Measurements from ENCODE around the gene CARD9. TPM values are rescaled to one million over a fixed set of nuclear protein-coding genes. Genes with fewer than 3 reads are reported as not detected.
A peak's percentile ranks its signal among the peaks of the same experiment; 100 is the strongest.

CARD9 gene
- total RNA-seq, 2 experiments from 2014 or later, result 0.55 to 1.3 TPM

GRCh38 chr9:136399176-136400037 is 25.9 kb upstream of the CARD9 start:
- DNase-seq, result peak; percentile 42
- no peaks in the 10 kb centered on the region for H3K27me3 Mint-ChIP-seq
- H3K9me3 Mint-ChIP-seq, result no peaks in the 10 kb centered on the region
- H3K27ac Mint-ChIP-seq, result peak overlapping the region; percentile 78
- ChIA-PET POLR2A (interaction anchor here (0.9 to 3.3 kb wide), 6 partner anchors 10 to 39 kb away, joined by 3 to 27 read pairs (median 4); partner anchors contain the start of genes ENTR1 and PMPCA), CTCF (interaction anchor here (1.5 to 2.9 kb wide), 2 partner anchors 10 to 11 kb away, joined by 3 to 22 read pairs; partner anchors contain the start of genes ENTR1 and PMPCA)
- H3K36me3 Mint-ChIP-seq (ENCODE audit: low read depth), result peaks cover 44% of the 10 kb centered on the region
- peak overlapping the region; percentile 83 for H3K4me3 Mint-ChIP-seq
- H3K4me1 Mint-ChIP-seq, result peaks cover 52% of the 10 kb centered on the region

- ChIA-PET CTCF (interaction anchor here (1.5 kb wide), 1 partner anchor 11 kb away, joined by 3 read pairs; no protein-coding TSS in a partner anchor), POLR2A (interaction anchor here (0.9 to 1.2 kb wide), 3 partner anchors 9 to 791 kb away, joined by 3 read pairs; no protein-coding TSS in a partner anchor)
- DNase-seq, result no peak
- peaks cover 41% of the 10 kb centered on the region for H3K4me1 Mint-ChIP-seq
- H3K36me3 Mint-ChIP-seq (ENCODE audit: low read depth), result peaks cover 36% of the 10 kb centered on the region
- H3K9me3 Mint-ChIP-seq, result no peaks in the 10 kb centered on the region
- H3K27ac Mint-ChIP-seq, result no peak overlapping the region
- no peaks in the 10 kb centered on the region for H3K27me3 Mint-ChIP-seq
- H3K4me3 Mint-ChIP-seq, result peak overlapping the region; percentile 83
Observed at GRCh38 chr9:136398286-136398685, 24.8 kb upstream of the CARD9 start.

GRCh38 chr9:136397643-136398042 is 24.2 kb upstream of the CARD9 start:
- CTCF ChIA-PET, result interaction anchor here (0.6 to 1.5 kb wide), 2 partner anchors 12 to 20 kb away, joined by 3 to 4 read pairs; no protein-coding TSS in a partner anchor
- peaks cover 38% of the 10 kb centered on the region for H3K4me1 Mint-ChIP-seq
- H3K27me3 Mint-ChIP-seq, result no peaks in the 10 kb centered on the region
- H3K4me3 Mint-ChIP-seq, result no peak overlapping the region
- H3K27ac Mint-ChIP-seq, result no peak overlapping the region
- DNase-seq, result no peak
- POLR2A ChIA-PET, result interaction anchor here (0.9 to 2.2 kb wide), 3 partner anchors 12 to 791 kb away, joined by 3 to 7 read pairs (median 3); no protein-coding TSS in a partner anchor
- H3K36me3 Mint-ChIP-seq (ENCODE audit: low read depth), result peaks cover 36% of the 10 kb centered on the region
- H3K9me3 Mint-ChIP-seq, result no peaks in the 10 kb centered on the region

GRCh38 chr9:136396219-136396515 is 22.7 kb upstream of the CARD9 start:
- Mint-ChIP-seq H3K4me3 (no peak overlapping the region), H3K27ac (no peak overlapping the region), H3K9me3 (no peaks in the 10 kb centered on the region), H3K4me1 (peaks cover 25% of the 10 kb centered on the region), H3K36me3 (ENCODE audit: low read depth) (peaks cover 36% of the 10 kb centered on the region), H3K27me3 (no peaks in the 10 kb centered on the region)
- POLR2A ChIA-PET, result interaction anchor here (1.0 to 2.2 kb wide), 3 partner anchors 8 to 13 kb away, joined by 3 to 7 read pairs (median 4); no protein-coding TSS in a partner anchor
- CTCF ChIA-PET, result interaction anchor here (0.8 kb wide), 1 partner anchor 84 kb away, joined by 3 read pairs; no protein-coding TSS in a partner anchor
- no peak for DNase-seq

GRCh38 chr9:136395345-136396218 is 22.1 kb upstream of the CARD9 start:
- H3K36me3 Mint-ChIP-seq (ENCODE audit: low read depth), result peaks cover 36% of the 10 kb centered on the region
- no peak overlapping the region for H3K4me3 Mint-ChIP-seq
- peaks cover 20% of the 10 kb centered on the region for H3K4me1 Mint-ChIP-seq
- no peaks in the 10 kb centered on the region for H3K27me3 Mint-ChIP-seq
- no peaks in the 10 kb centered on the region for H3K9me3 Mint-ChIP-seq
- ChIA-PET POLR2A (interaction anchor here (1.0 to 2.2 kb wide), 4 partner anchors 9 to 33 kb away, joined by 3 to 7 read pairs (median 4); no protein-coding TSS in a partner anchor), CTCF (interaction anchor here (0.8 kb wide), 1 partner anchor 83 kb away, joined by 3 read pairs; no protein-coding TSS in a partner anchor)
- DNase-seq, result no peak
- H3K27ac Mint-ChIP-seq, result no peak overlapping the region

GRCh38 chr9:136395020-136395340 is 21.5 kb upstream of the CARD9 start:
- CTCF ChIA-PET, result no interaction called here
- Mint-ChIP-seq H3K27me3 (no peaks in the 10 kb centered on the region), H3K9me3 (no peaks in the 10 kb centered on the region), H3K27ac (no peak overlapping the region), H3K4me1 (peaks cover 17% of the 10 kb centered on the region), H3K36me3 (ENCODE audit: low read depth) (peaks cover 36% of the 10 kb centered on the region), H3K4me3 (no peak overlapping the region)
- POLR2A ChIA-PET, result interaction anchor here (1.1 kb wide), 1 partner anchor 32 kb away, joined by 3 read pairs; no protein-coding TSS in a partner anchor
- DNase-seq, result no peak

- no peak for DNase-seq
- CTCF ChIA-PET, result no interaction called here
- Mint-ChIP-seq H3K9me3 (no peaks in the 10 kb centered on the region), H3K4me3 (no peak overlapping the region), H3K27me3 (no peaks in the 10 kb centered on the region), H3K4me1 (peaks cover 19% of the 10 kb centered on the region), H3K27ac (no peak overlapping the region), H3K36me3 (ENCODE audit: low read depth) (peaks cover 39% of the 10 kb centered on the region)
- POLR2A ChIA-PET, result no interaction called here
Observed at GRCh38 chr9:136394312-136395019, 21.0 kb upstream of the CARD9 start.

- CTCF ChIA-PET, result no interaction called here
Observed at GRCh38 chr9:136393531-136393930, 20.1 kb upstream of the CARD9 start.

GRCh38 chr9:136392538-136393449 is 19.3 kb upstream of the CARD9 start:
- Mint-ChIP-seq H3K4me1 (peaks cover 11% of the 10 kb centered on the region), H3K27ac (no peak overlapping the region), H3K4me3 (no peak overlapping the region), H3K9me3 (no peaks in the 10 kb centered on the region), H3K36me3 (ENCODE audit: low read depth) (peaks cover 36% of the 10 kb centered on the region), H3K27me3 (no peaks in the 10 kb centered on the region)
- DNase-seq, result no peak
- CTCF ChIA-PET, result no interaction called here
- POLR2A ChIA-PET, result interaction anchor here (1.0 to 1.1 kb wide), 2 partner anchors 11 to 30 kb away, joined by 3 read pairs; partner anchors contain the start of gene DNLZ

More at GRCh38 chr9:136393531-136393930, 20.1 kb upstream of the CARD9 start:
- H3K36me3 Mint-ChIP-seq (ENCODE audit: low read depth), result peaks cover 33% of the 10 kb centered on the region
- DNase-seq, result no peak
- POLR2A ChIA-PET, result interaction anchor here (1.1 kb wide), 1 partner anchor 30 kb away, joined by 3 read pairs; the partner anchor contains the start of gene DNLZ
- no peak overlapping the region for H3K4me3 Mint-ChIP-seq
- no peaks in the 10 kb centered on the region for H3K27me3 Mint-ChIP-seq
- H3K9me3 Mint-ChIP-seq, result no peaks in the 10 kb centered on the region
- H3K27ac Mint-ChIP-seq, result no peak overlapping the region
- H3K4me1 Mint-ChIP-seq, result peaks cover 16% of the 10 kb centered on the region

GRCh38 chr9:136391737-136392537 is 18.5 kb upstream of the CARD9 start:
- CTCF ChIA-PET, result interaction anchor here (1.0 kb wide), 1 partner anchor 29 kb away, joined by 3 read pairs; no protein-coding TSS in a partner anchor
- Mint-ChIP-seq H3K27ac (peak overlapping the region; percentile 8), H3K27me3 (no peaks in the 10 kb centered on the region), H3K36me3 (ENCODE audit: low read depth) (peaks cover 38% of the 10 kb centered on the region), H3K4me1 (peaks cover 9% of the 10 kb centered on the region), H3K4me3 (no peak overlapping the region), H3K9me3 (no peaks in the 10 kb centered on the region)
- no peak for DNase-seq
- POLR2A ChIA-PET, result interaction anchor here (0.7 to 1.1 kb wide), 3 partner anchors 10 to 29 kb away, joined by 3 to 4 read pairs (median 3); partner anchors contain the start of gene DNLZ

GRCh38 chr9:136389396-136389795 is 15.9 kb upstream of the CARD9 start:
- H3K4me3 Mint-ChIP-seq, result no peak overlapping the region
- H3K27me3 Mint-ChIP-seq, result no peaks in the 10 kb centered on the region
- POLR2A ChIA-PET, result interaction anchor here (1.2 to 2.6 kb wide), 2 partner anchors 10 to 26 kb away, joined by 3 to 13 read pairs; partner anchors contain the start of gene DNLZ
- no peak for DNase-seq
- CTCF ChIA-PET, result interaction anchor here (1.5 to 2.0 kb wide), 2 partner anchors 12 to 27 kb away, joined by 4 to 6 read pairs; no protein-coding TSS in a partner anchor
- no peak overlapping the region for H3K27ac Mint-ChIP-seq
- H3K36me3 Mint-ChIP-seq (ENCODE audit: low read depth), result peaks cover 37% of the 10 kb centered on the region
- H3K4me1 Mint-ChIP-seq, result peaks cover 20% of the 10 kb centered on the region
- no peaks in the 10 kb centered on the region for H3K9me3 Mint-ChIP-seq
